HepG2 (cell line): ENCODE results near the gene TNFRSF11A. TPM values are rescaled to one million over a fixed set of nuclear protein-coding genes. Genes with fewer than 3 reads are reported as not detected.

Experiments used
- ATAC-seq: fragments of 200-7000 bp; cut with Tn5 transposase; 3 replicates; pipeline ENCODE4 v1.9.1; 2020; ENCODE audit warnings: mild to moderate bottlenecking, moderate library complexity
- BruUV-seq: library from RNA; stranded (reverse); fragments of 400-500 nt; replicated peaks from 2 replicates; lab custom pipeline; 2021; lab: Mats Ljungman, UMichigan
- CTCF ChIA-PET: fragments of 300-600 bp; formaldehyde crosslinking; extraction: SDS; loops from one replicate; lab custom pipeline; 2021; ENCODE audit warnings: low total read pairs, inconsistent platforms, low intra/inter-chr PET ratio; lab: Yijun Ruan, JAX
- POLR2A ChIA-PET: fragments of 350-600 bp; sonication (Branson Sonifier 250); formaldehyde crosslinking; loops from one replicate; lab custom pipeline; 2020; ENCODE audit warnings: antibody characterized with exemption, inconsistent platforms; lab: Yijun Ruan, JAX
- DNase-seq: peaks from one replicate; pipeline ENCODE4 v3.0.0-alpha.2; 2015; ENCODE audit warnings: low spot score
- FAIRE-seq: peaks from 3 replicates; lab custom pipeline; 2011; peaks lifted over from hg19 to GRCh38; lab: Jason Lieb, UNC
- H2AFZ ChIP-seq: one replicate; pipeline ENCODE4 v1.6.1; 2011; ENCODE audit warnings: low read length, inconsistent platforms
- H3K27ac ChIP-seq: fragments of 300-600 bp; 3 replicates; pipeline ENCODE4 v1.8.0; 2011; ENCODE audit warnings: mixed run types, mild to moderate bottlenecking, mixed read lengths, low read length, inconsistent platforms; ENCODE audit not compliant: insufficient read depth; ENCODE audit errors: extremely low read length
- H3K27me3 ChIP-seq, 2 experiments: fragments of 200-600 bp in 1 of 2; 2 replicates in 1 of 2; 3 replicates in 1 of 2; pipeline versions ENCODE4 v1.6.0 to v1.8.0; 2011; ENCODE audit warnings: low read length in 2 of 2, mild to moderate bottlenecking in 2 of 2, moderate library complexity in 2 of 2, inconsistent platforms in 1 of 2; ENCODE audit not compliant: insufficient read depth in 2 of 2, control insufficient read depth in 1 of 2
- H3K36me3 ChIP-seq, 2 experiments: fragments of 200-600 bp in 1 of 2; replicated peaks in 1 of 2; 2 replicates in 1 of 2; 3 replicates in 1 of 2; pipeline versions ENCODE4 v1.5.1 to v1.8.0; 2011; ENCODE audit warnings: low read length in 2 of 2, inconsistent platforms in 1 of 2; ENCODE audit not compliant: insufficient read depth in 2 of 2, control insufficient read depth in 1 of 2
- H3K4me1 ChIP-seq: 2 replicates; pipeline ENCODE4 v1.5.1; 2012; ENCODE audit warnings: low read length, inconsistent platforms; ENCODE audit not compliant: insufficient read depth
- H3K4me2 ChIP-seq: 2 replicates; pipeline ENCODE4 v1.6.0; 2011; ENCODE audit warnings: low read depth, low read length, inconsistent platforms
- H3K4me3 ChIP-seq, 3 experiments: fragments of 200-600 bp in 1 of 3; sonication (generic), shearing (Covaris generic) in 1 of 3; replicated peaks in 1 of 3; 2 replicates each; pipeline ENCODE4 v1.5.1; 2011 to 2016; ENCODE audit warnings: low read length in 3 of 3, inconsistent platforms in 2 of 3, low read depth in 2 of 3, mild to moderate bottlenecking in 2 of 3, control low read depth in 1 of 3, mixed read lengths in 1 of 3; ENCODE audit not compliant: insufficient read depth in 1 of 3
- H3K79me2 ChIP-seq: one replicate; pipeline ENCODE4 v1.6.1; 2011; ENCODE audit warnings: low read length, inconsistent platforms; ENCODE audit not compliant: insufficient read depth
- H3K9ac ChIP-seq: 2 replicates; pipeline ENCODE4 v1.6.0; 2011; ENCODE audit warnings: mild to moderate bottlenecking, low read depth, low read length, inconsistent platforms; ENCODE audit not compliant: insufficient read depth
- H3K9me3 ChIP-seq: 2 replicates; pipeline ENCODE4 v1.5.1; 2012; ENCODE audit warnings: mild to moderate bottlenecking, low read length
- H4K20me1 ChIP-seq: 2 replicates; pipeline ENCODE4 v1.6.0; 2011; ENCODE audit warnings: inconsistent platforms, mild to moderate bottlenecking, low read length, moderate library complexity; ENCODE audit not compliant: insufficient read depth
- FOSL2 ChIP-seq: sonication (generic); formaldehyde crosslinking; IDR thresholded peaks from 2 replicates; pipeline ENCODE4 v1.4.0; 2020; ENCODE audit warnings: missing genetic modification reagents
- HCFC1 ChIP-seq: fragments of 150-350 bp; IDR thresholded peaks from 2 replicates; pipeline ENCODE4 v1.6.1; 2014; ENCODE audit warnings: low read depth, low read length
- IKZF4 ChIP-seq: sonication (generic); formaldehyde crosslinking; IDR thresholded peaks from 2 replicates; pipeline ENCODE4 v1.5.1; 2020; ENCODE audit warnings: borderline replicate concordance, mild to moderate bottlenecking, low read depth, missing genetic modification reagents; ENCODE audit errors: not compliant biosample characterization
- KLF6 ChIP-seq: IDR thresholded peaks from 2 replicates; pipeline ENCODE4 v1.8.0; 2016; ENCODE audit warnings: missing biosample characterization, missing genetic modification reagents
- MIER3 ChIP-seq: IDR thresholded peaks from 2 replicates; pipeline ENCODE4 v1.6.1; 2016; ENCODE audit warnings: missing compliant biosample characterization, borderline replicate concordance
- NFE2L1 ChIP-seq: sonication (generic); formaldehyde crosslinking; IDR thresholded peaks from 2 replicates; pipeline ENCODE4 v1.4.0; 2020; ENCODE audit warnings: missing genetic modification reagents, mild to moderate bottlenecking, borderline replicate concordance
- NFKBIZ ChIP-seq: IDR thresholded peaks from 2 replicates; pipeline ENCODE4 v1.6.1; 2018; ENCODE audit warnings: missing genetic modification reagents, missing compliant biosample characterization
- POLR2G ChIP-seq: fragments of 200-400 bp; formaldehyde crosslinking; IDR thresholded peaks from 2 replicates; pipeline ENCODE4 v1.6.1; 2018; ENCODE audit warnings: mild to moderate bottlenecking, low read depth, low read length, moderate library complexity
- SIX1 ChIP-seq: sonication (generic); formaldehyde crosslinking; IDR thresholded peaks from 2 replicates; pipeline ENCODE4 v1.4.0; 2020; ENCODE audit warnings: missing genetic modification reagents, borderline replicate concordance
- SIX4 ChIP-seq: sonication (generic); formaldehyde crosslinking; IDR thresholded peaks from 2 replicates; pipeline ENCODE4 v1.4.0; 2020; ENCODE audit warnings: missing genetic modification reagents
- SRY ChIP-seq: sonication (generic); formaldehyde crosslinking; IDR thresholded peaks from 2 replicates; pipeline ENCODE4 v1.8.0; 2022; ENCODE audit warnings: mild to moderate bottlenecking, missing genetic modification reagents
- ZHX2 ChIP-seq, 2 experiments: sonication (generic) in 1 of 2; formaldehyde crosslinking in 1 of 2; IDR thresholded peaks; 2 replicates each; pipeline versions ENCODE4 v1.6.1 to v1.9.0; 2014 to 2022; ENCODE audit warnings: antibody characterized with exemption in 1 of 2, borderline replicate concordance in 1 of 2, inconsistent platforms in 1 of 2, low read depth in 1 of 2, missing genetic modification reagents in 1 of 2
- ZNF180 ChIP-seq: sonication (generic); formaldehyde crosslinking; IDR thresholded peaks from 2 replicates; pipeline ENCODE4 v1.4.0; 2020; ENCODE audit warnings: low read depth, missing genetic modification reagents, borderline replicate concordance
- ZNF432 ChIP-seq: sonication (generic); formaldehyde crosslinking; IDR thresholded peaks from 2 replicates; pipeline ENCODE4 v1.5.0; 2020; ENCODE audit warnings: missing genetic modification reagents, mild to moderate bottlenecking, borderline replicate concordance
- ZNF672 ChIP-seq: sonication (generic); formaldehyde crosslinking; IDR thresholded peaks from 2 replicates; pipeline ENCODE4 v1.8.1; 2022; ENCODE audit warnings: missing genetic modification reagents
- ZNF678 ChIP-seq: sonication (generic); formaldehyde crosslinking; IDR thresholded peaks from 2 replicates; pipeline ENCODE4 v1.4.0; 2020; ENCODE audit warnings: mild to moderate bottlenecking, missing genetic modification reagents
- ZNF749 ChIP-seq: sonication (generic); formaldehyde crosslinking; IDR thresholded peaks from 2 replicates; pipeline ENCODE4 v1.8.0; 2022; ENCODE audit warnings: mild to moderate bottlenecking, missing genetic modification reagents, moderate library complexity, borderline replicate concordance
- WGBS: methylation state at CpG from one replicate; pipeline ENCODE4 v1.1.6; 2017; ENCODE audit warnings: low lambda C conversion rate; 5-methylcytosine and 5-hydroxymethylcytosine counted together
- in situ Hi-C: cut with HindIII; loops from 2 replicates; pipeline ENCODE4 v1.10.0; 2017; ENCODE audit warnings: low pct_unique_long_range_greater_than_20kb; ENCODE audit not compliant: extremely low pct_ligation_motif_present
- intact Hi-C: fragments of 100-400 bp; cut with micrococcal nuclease; formaldehyde crosslinking; loops from one replicate; pipeline ENCODE4 v1.10.0; 2022; ENCODE audit not compliant: unreplicated experiment
- polyA plus RNA-seq, 8 experiments: library from polyadenylated mRNA; depleted of rRNA in 3 of 8; stranded (reverse) in 7 of 8; unstranded in 1 of 8; fragments of >200 nt; fragmentation: Illumina TruSeq in 4 of 8; extraction: Trizol in 4 of 8; gene quantifications; 2 replicates each; pipeline versions ENCODE4 v1.2.1 to v1.2.3, GENCODE V29; 2011 to 2016; ENCODE audit warnings: low read depth in 4 of 8, missing spikeins in 1 of 8, mixed read lengths in 1 of 8; ENCODE audit not compliant: insufficient read depth in 1 of 8
- total RNA-seq, 5 experiments: library from RNA; depleted of rRNA; stranded (reverse); fragments of >200 nt; fragmentation: Illumina TruSeq; extraction: Trizol; gene quantifications; 2 replicates each; pipeline ENCODE4 v1.2.3, GENCODE V29; 2016; ENCODE audit warnings: low read depth in 1 of 5

Gene TNFRSF11A
- total and polyA plus RNA-seq, 2 of the 13 experiments (the other 11 are each of a cell fraction or from before 2014, with no cell fraction given) = 4.6 to 6.4 TPM

GRCh38 chr18:62329691-62330454, 4.8 kb downstream of the TNFRSF11A start (continued):
- no peak for TF ChIP-seq SIX1
- TF ChIP-seq MIER3 (CRISPR knock-in tag) = no peak
- no peak for TF ChIP-seq IKZF4 (CRISPR knock-in tag)
- TF ChIP-seq SRY (CRISPR knock-in tag) = no peak
- no peak for TF ChIP-seq HCFC1
- no peak for TF ChIP-seq KLF6 (CRISPR knock-in tag)

- CTCF ChIA-PET = no interaction called here
- Histone ChIP-seq H3K4me1 (peaks cover 43% of the 10 kb centered on the region), H3K79me2 (peaks cover 19% of the 10 kb centered on the region), H3K27ac (no peak overlapping the region), H3K4me2 (no peak overlapping the region), H3K4me3 (no peak overlapping the region), H2AFZ (no peak overlapping the region), H3K9ac (no peak overlapping the region), H4K20me1 (no peaks in the 10 kb centered on the region), H3K27me3 (peaks cover 0 to under 1% of the 10 kb centered on the region in 2 experiments; a peak in 1 of 5 replicates), H3K36me3 (no peaks in the 10 kb centered on the region), H3K9me3 (no peaks in the 10 kb centered on the region)
- POLR2A ChIA-PET = no interaction called here
- BruUV-seq = no TSS peak
- no peak for ATAC-seq
- WGBS = 94% methylated on average over 7 of the region's 7 CpGs
- intact Hi-C loops (no loop called here), in situ Hi-C loops (no loop called here)
- DNase-seq = no peak
- no peak for FAIRE-seq
- no peak for TF ChIP-seq POLR2G
- no peak for TF ChIP-seq NFE2L1 (CRISPR knock-in tag)
- no peak for TF ChIP-seq ZNF432
- TF ChIP-seq ZHX2 (IDR thresholded peaks at IDR 0.05; ENCODE audit: low read depth) = no peak
- no peak for TF ChIP-seq ZHX2 (CRISPR knock-in tag; IDR thresholded peaks at IDR 0.05; ENCODE audit: borderline replicate concordance)
- no peak for TF ChIP-seq NFKBIZ (CRISPR knock-in tag)
- TF ChIP-seq ZNF180 (CRISPR knock-in tag) = no peak
- TF ChIP-seq SIX4 (CRISPR knock-in tag) = no peak
- no peak for TF ChIP-seq ZNF749 (CRISPR knock-in tag)
- no peak for TF ChIP-seq ZNF672 (CRISPR knock-in tag)
- TF ChIP-seq ZNF678 = no peak
- TF ChIP-seq FOSL2 (CRISPR knock-in tag) = no peak
Measured at GRCh38 chr18:62330650-62331049, 5.5 kb downstream of the TNFRSF11A start.
